Measurements from ENCODE around the gene JAK1. TPM values are rescaled to one million over a fixed set of nuclear protein-coding genes. Genes with fewer than 3 reads are reported as not detected.

JAK1 gene
- total and polyA plus RNA-seq, 10 of the 15 experiments (the other 5 are each of a cell fraction or from before 2014, with no cell fraction given), result 9.6 to 45.5 (median 35.7) TPM

DNA sequence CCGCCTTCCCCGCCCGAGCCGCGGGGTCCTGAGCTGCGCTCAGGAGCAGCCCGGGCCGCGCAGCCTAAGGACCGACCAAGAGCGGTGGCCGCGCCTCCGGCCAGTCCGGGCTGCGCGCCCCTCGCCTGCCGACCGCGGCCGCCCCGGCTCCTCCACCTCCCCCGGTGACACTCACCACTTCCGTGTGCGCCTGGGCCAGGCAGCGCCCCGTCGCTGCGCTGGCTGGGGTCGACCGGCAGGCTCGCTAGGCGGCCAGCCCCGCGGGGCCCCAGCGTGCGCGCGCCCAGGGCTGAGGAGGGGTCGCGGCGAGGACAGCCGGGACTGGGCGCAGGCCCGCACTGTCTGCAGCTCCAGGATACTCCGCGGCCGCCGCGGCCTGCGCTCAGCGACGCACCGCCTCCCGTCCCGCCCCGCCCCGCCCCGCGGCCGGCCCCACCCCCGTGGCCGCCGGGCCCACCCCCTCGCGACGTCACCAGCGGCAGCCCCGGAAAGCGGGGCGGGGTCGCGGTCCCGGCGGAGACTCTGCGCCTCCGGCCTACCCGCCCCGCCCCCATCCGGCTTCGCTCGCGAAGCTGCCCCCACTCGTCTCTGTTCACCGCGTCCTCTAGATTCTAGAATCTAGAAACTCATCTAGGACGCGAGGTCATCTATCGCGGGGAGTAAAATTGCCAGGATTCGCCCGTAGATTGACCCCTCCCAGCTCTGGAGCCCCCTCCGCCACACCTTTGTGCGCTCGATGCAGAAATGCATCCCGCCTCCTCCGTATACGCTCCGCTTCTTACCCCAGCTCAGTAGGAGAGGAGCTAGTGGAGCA lies at the start of gene JAK1 (continued):
- no peak for TF ChIP-seq RCOR1 (conservative IDR thresholded peaks at IDR 0.05; ENCODE audit: low read depth, low read length)
- TF ChIP-seq, protein P1, sequence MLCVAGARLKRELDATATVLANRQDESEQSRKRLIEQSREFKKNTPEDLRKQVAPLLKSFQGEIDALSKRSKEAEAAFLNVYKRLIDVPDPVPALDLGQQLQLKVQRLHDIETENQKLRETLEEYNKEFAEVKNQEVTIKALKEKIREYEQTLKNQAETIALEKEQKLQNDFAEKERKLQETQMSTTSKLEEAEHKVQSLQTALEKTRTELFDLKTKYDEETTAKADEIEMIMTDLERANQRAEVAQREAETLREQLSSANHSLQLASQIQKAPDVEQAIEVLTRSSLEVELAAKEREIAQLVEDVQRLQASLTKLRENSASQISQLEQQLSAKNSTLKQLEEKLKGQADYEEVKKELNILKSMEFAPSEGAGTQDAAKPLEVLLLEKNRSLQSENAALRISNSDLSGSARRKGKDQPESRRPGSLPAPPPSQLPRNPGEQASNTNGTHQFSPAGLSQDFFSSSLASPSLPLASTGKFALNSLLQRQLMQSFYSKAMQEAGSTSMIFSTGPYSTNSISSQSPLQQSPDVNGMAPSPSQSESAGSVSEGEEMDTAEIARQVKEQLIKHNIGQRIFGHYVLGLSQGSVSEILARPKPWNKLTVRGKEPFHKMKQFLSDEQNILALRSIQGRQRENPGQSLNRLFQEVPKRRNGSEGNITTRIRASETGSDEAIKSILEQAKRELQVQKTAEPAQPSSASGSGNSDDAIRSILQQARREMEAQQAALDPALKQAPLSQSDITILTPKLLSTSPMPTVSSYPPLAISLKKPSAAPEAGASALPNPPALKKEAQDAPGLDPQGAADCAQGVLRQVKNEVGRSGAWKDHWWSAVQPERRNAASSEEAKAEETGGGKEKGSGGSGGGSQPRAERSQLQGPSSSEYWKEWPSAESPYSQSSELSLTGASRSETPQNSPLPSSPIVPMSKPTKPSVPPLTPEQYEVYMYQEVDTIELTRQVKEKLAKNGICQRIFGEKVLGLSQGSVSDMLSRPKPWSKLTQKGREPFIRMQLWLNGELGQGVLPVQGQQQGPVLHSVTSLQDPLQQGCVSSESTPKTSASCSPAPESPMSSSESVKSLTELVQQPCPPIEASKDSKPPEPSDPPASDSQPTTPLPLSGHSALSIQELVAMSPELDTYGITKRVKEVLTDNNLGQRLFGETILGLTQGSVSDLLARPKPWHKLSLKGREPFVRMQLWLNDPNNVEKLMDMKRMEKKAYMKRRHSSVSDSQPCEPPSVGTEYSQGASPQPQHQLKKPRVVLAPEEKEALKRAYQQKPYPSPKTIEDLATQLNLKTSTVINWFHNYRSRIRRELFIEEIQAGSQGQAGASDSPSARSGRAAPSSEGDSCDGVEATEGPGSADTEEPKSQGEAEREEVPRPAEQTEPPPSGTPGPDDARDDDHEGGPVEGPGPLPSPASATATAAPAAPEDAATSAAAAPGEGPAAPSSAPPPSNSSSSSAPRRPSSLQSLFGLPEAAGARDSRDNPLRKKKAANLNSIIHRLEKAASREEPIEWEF (IDR thresholded peaks at IDR 0.05; ENCODE audit: insufficient replicate concordance, low read depth, low read length), result no peak
- no peak for TF ChIP-seq SREBF1 (IDR thresholded peaks at IDR 0.05; ENCODE audit: low read length)
- no peak for TF ChIP-seq IKZF2 (IDR thresholded peaks at IDR 0.05)
- TF ChIP-seq, protein P2, sequence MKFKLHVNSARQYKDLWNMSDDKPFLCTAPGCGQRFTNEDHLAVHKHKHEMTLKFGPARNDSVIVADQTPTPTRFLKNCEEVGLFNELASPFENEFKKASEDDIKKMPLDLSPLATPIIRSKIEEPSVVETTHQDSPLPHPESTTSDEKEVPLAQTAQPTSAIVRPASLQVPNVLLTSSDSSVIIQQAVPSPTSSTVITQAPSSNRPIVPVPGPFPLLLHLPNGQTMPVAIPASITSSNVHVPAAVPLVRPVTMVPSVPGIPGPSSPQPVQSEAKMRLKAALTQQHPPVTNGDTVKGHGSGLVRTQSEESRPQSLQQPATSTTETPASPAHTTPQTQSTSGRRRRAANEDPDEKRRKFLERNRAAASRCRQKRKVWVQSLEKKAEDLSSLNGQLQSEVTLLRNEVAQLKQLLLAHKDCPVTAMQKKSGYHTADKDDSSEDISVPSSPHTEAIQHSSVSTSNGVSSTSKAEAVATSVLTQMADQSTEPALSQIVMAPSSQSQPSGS (IDR thresholded peaks at IDR 0.05; ENCODE audit: low read length), result no peak
- TF ChIP-seq SMC3 (IDR thresholded peaks at IDR 0.05; ENCODE audit: borderline replicate concordance, low read length), result 0 out of 2 replicates have a peak, but pooled peaks have one; percentile 11
- TF ChIP-seq ZNF622 (IDR thresholded peaks at IDR 0.05), result no peak
- TF ChIP-seq ZNF207 (IDR thresholded peaks at IDR 0.05; ENCODE audit: borderline replicate concordance), result no peak
- no peak for TF ChIP-seq TCF12 (IDR thresholded peaks at IDR 0.05; ENCODE audit: low read depth, low read length)
- TF ChIP-seq, protein P3, sequence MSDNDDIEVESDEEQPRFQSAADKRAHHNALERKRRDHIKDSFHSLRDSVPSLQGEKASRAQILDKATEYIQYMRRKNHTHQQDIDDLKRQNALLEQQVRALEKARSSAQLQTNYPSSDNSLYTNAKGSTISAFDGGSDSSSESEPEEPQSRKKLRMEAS (IDR thresholded peaks at IDR 0.05; ENCODE audit: low read depth, low read length), result no peak
- TF ChIP-seq PAX8 (IDR thresholded peaks at IDR 0.05), result no peak
- TF ChIP-seq, protein P4, sequence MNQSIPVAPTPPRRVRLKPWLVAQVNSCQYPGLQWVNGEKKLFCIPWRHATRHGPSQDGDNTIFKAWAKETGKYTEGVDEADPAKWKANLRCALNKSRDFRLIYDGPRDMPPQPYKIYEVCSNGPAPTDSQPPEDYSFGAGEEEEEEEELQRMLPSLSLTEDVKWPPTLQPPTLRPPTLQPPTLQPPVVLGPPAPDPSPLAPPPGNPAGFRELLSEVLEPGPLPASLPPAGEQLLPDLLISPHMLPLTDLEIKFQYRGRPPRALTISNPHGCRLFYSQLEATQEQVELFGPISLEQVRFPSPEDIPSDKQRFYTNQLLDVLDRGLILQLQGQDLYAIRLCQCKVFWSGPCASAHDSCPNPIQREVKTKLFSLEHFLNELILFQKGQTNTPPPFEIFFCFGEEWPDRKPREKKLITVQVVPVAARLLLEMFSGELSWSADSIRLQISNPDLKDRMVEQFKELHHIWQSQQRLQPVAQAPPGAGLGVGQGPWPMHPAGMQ (IDR thresholded peaks at IDR 0.05; ENCODE audit: borderline replicate concordance), result no peak
- TF ChIP-seq SUZ12 (IDR thresholded peaks at IDR 0.05; ENCODE audit: unreplicated experiment), result no peak
- TF ChIP-seq, protein P5, sequence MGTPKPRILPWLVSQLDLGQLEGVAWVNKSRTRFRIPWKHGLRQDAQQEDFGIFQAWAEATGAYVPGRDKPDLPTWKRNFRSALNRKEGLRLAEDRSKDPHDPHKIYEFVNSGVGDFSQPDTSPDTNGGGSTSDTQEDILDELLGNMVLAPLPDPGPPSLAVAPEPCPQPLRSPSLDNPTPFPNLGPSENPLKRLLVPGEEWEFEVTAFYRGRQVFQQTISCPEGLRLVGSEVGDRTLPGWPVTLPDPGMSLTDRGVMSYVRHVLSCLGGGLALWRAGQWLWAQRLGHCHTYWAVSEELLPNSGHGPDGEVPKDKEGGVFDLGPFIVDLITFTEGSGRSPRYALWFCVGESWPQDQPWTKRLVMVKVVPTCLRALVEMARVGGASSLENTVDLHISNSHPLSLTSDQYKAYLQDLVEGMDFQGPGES (IDR thresholded peaks at IDR 0.05), result no peak
- TF ChIP-seq, protein P6, sequence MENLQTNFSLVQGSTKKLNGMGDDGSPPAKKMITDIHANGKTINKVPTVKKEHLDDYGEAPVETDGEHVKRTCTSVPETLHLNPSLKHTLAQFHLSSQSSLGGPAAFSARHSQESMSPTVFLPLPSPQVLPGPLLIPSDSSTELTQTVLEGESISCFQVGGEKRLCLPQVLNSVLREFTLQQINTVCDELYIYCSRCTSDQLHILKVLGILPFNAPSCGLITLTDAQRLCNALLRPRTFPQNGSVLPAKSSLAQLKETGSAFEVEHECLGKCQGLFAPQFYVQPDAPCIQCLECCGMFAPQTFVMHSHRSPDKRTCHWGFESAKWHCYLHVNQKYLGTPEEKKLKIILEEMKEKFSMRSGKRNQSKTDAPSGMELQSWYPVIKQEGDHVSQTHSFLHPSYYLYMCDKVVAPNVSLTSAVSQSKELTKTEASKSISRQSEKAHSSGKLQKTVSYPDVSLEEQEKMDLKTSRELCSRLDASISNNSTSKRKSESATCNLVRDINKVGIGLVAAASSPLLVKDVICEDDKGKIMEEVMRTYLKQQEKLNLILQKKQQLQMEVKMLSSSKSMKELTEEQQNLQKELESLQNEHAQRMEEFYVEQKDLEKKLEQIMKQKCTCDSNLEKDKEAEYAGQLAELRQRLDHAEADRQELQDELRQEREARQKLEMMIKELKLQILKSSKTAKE (IDR thresholded peaks at IDR 0.05; ENCODE audit: low read depth, poor library complexity, severe bottlenecking), result no peak
- TF ChIP-seq NFYB (IDR thresholded peaks at IDR 0.05; ENCODE audit: insufficient read depth, low read depth, low read length), result no peak
- peak; percentile 69 for TF ChIP-seq CREB1 (IDR thresholded peaks at IDR 0.05; ENCODE audit: low read depth)
- TF ChIP-seq RBBP5 (conservative IDR thresholded peaks at IDR 0.05), result no peak
- no peak for TF ChIP-seq MTA3 (IDR thresholded peaks at IDR 0.05; ENCODE audit: borderline replicate concordance, low read length)
